ENCODE results near the gene PCID2. TPM values are rescaled to one million over a fixed set of nuclear protein-coding genes. Genes with fewer than 3 reads are reported as not detected.

Gene PCID2
- total and polyA plus RNA-seq, 2 of the 13 experiments (the other 11 are each of a cell fraction or from before 2014, with no cell fraction given): 65.0 to 111 TPM

DNA sequence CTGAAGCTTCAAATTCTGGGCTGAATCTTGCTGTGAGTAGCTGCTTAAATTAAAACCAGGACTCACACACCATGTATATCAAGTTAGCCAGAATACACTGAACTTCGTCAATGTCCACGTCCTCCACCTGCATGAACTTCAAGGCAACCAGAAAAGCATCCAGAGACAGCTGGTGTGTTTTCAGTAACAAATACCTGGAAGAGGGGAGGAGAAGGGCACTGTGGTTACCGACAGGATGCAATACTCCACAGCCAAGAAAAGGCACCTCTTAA, 29.6 kb downstream of the PCID2 start:
- WGBS (ENCODE audit: low lambda C conversion rate): 96% methylated on average over 3 of the region's 3 CpGs
- Histone ChIP-seq H3K9me3 (ENCODE audit: low read length) (no peaks in the 10 kb centered on the region), H3K27me3 (ENCODE audit: control insufficient read depth in 1 of 2, insufficient read depth in 2 of 2, low read length in 2 of 2) (no peaks in the 10 kb centered on the region), H3K79me2 (ENCODE audit: insufficient read depth, low read length) (no peaks in the 10 kb centered on the region), H3K9ac (ENCODE audit: insufficient read depth, low read depth, low read length) (no peak overlapping the region), H4K20me1 (ENCODE audit: insufficient read depth, low read length) (no peaks in the 10 kb centered on the region), H3K36me3 (replicated peaks in 1 of 2; ENCODE audit: control insufficient read depth in 1 of 2, insufficient read depth in 2 of 2, low read length in 2 of 2) (peaks cover 28 to 79% of the 10 kb centered on the region in 2 experiments), H3K4me1 (ENCODE audit: insufficient read depth, low read length) (peaks cover 16% of the 10 kb centered on the region), H2AFZ (ENCODE audit: low read length) (no peak overlapping the region), H3K27ac (ENCODE audit: extremely low read length, insufficient read depth, low read length) (no peak overlapping the region), H3K4me2 (ENCODE audit: low read depth, low read length) (no peak overlapping the region), H3K4me3 (replicated peaks in 1 of 3; ENCODE audit: insufficient read depth in 1 of 3, low read depth in 2 of 3, low read length in 3 of 3) (no peak overlapping the region)
- DNase-seq (ENCODE audit: low spot score) (no peak), FAIRE-seq (no peak), ATAC-seq (no peak)
- no peak for TF ChIP-seq ZNF367 (CRISPR knock-in tag; IDR thresholded peaks at IDR 0.05; ENCODE audit: borderline replicate concordance)
- TF ChIP-seq, protein P1, sequence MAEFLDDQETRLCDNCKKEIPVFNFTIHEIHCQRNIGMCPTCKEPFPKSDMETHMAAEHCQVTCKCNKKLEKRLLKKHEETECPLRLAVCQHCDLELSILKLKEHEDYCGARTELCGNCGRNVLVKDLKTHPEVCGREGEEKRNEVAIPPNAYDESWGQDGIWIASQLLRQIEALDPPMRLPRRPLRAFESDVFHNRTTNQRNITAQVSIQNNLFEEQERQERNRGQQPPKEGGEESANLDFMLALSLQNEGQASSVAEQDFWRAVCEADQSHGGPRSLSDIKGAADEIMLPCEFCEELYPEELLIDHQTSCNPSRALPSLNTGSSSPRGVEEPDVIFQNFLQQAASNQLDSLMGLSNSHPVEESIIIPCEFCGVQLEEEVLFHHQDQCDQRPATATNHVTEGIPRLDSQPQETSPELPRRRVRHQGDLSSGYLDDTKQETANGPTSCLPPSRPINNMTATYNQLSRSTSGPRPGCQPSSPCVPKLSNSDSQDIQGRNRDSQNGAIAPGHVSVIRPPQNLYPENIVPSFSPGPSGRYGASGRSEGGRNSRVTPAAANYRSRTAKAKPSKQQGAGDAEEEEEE (CRISPR knock-in tag; IDR thresholded peaks at IDR 0.05; ENCODE audit: borderline replicate concordance): no peak
- TF ChIP-seq MTERF4 (CRISPR knock-in tag; IDR thresholded peaks at IDR 0.05): no peak
- no peak for TF ChIP-seq CBX2 (IDR thresholded peaks at IDR 0.05; ENCODE audit: low read depth, low read length)
- no peak for TF ChIP-seq CBX2 (CRISPR knock-in tag; IDR thresholded peaks at IDR 0.05; ENCODE audit: low read depth)
- TF ChIP-seq ZNF225 (CRISPR knock-in tag; IDR thresholded peaks at IDR 0.05): no peak
- no peak for TF ChIP-seq CC2D1A (CRISPR knock-in tag; IDR thresholded peaks at IDR 0.05)
- TF ChIP-seq ZNF652 (CRISPR knock-in tag; IDR thresholded peaks at IDR 0.05; ENCODE audit: borderline replicate concordance, low read depth): no peak
- TF ChIP-seq ZBTB46 (CRISPR knock-in tag; IDR thresholded peaks at IDR 0.05; ENCODE audit: borderline replicate concordance): no peak
- TF ChIP-seq HOXA7 (CRISPR knock-in tag; IDR thresholded peaks at IDR 0.05): no peak
- no peak for TF ChIP-seq SMAD1 (CRISPR knock-in tag; IDR thresholded peaks at IDR 0.05; ENCODE audit: borderline replicate concordance, low read depth)
- TF ChIP-seq, protein P2, sequence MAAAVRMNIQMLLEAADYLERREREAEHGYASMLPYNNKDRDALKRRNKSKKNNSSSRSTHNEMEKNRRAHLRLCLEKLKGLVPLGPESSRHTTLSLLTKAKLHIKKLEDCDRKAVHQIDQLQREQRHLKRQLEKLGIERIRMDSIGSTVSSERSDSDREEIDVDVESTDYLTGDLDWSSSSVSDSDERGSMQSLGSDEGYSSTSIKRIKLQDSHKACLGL (CRISPR knock-in tag; IDR thresholded peaks at IDR 0.05): no peak
- ChIA-PET POLR2A (no interaction called here), CTCF (ENCODE audit: low intra/inter-chr PET ratio, low total read pairs) (no interaction called here)
- no TSS peak for BruUV-seq (replicated peaks)
- intact Hi-C loops (cut with micrococcal nuclease; ENCODE audit: unreplicated experiment) (no loop called here), in situ Hi-C loops (cut with HindIII; ENCODE audit: extremely low pct_ligation_motif_present, low pct_unique_long_range_greater_than_20kb) (no loop called here)

All from HepG2 (cell line).